ENCODE measurements around the gene HDHD2.

HDHD2 gene

GRCh38 chr18:47143153-47143552 is 7.1 kb downstream of the HDHD2 start:
- no peak overlapping the region for H3K4me3 ChIP-seq (ENCODE audit: low read length)
- H3K4me1 ChIP-seq (ENCODE audit: control insufficient read depth, insufficient read depth, low read length) = no peaks in the 10 kb centered on the region
- H3K4me2 ChIP-seq (ENCODE audit: low read length) = no peak overlapping the region
- no peaks in the 10 kb centered on the region for H3K27me3 ChIP-seq (ENCODE audit: control insufficient read depth, insufficient read depth, low read length)
- no peak overlapping the region for H3K9ac ChIP-seq (ENCODE audit: low read depth, low read length)
- no peaks in the 10 kb centered on the region for H3K9me3 ChIP-seq (replicated peaks; ENCODE audit: low read length)
- no peaks in the 10 kb centered on the region for H3K36me3 ChIP-seq (ENCODE audit: insufficient read depth, low read length)

GRCh38 chr18:47141289-47141688 is 9.0 kb downstream of the HDHD2 start:
- no peak overlapping the region for H3K9ac ChIP-seq (ENCODE audit: low read depth, low read length)

GRCh38 chr18:47121146-47121545 is 29.2 kb downstream of the HDHD2 start:
- Histone ChIP-seq H3K9ac (ENCODE audit: low read depth, low read length) (no peak overlapping the region), H3K36me3 (ENCODE audit: insufficient read depth, low read length) (no peaks in the 10 kb centered on the region), H3K9me3 (replicated peaks; ENCODE audit: low read length) (no peaks in the 10 kb centered on the region), H3K4me2 (ENCODE audit: low read length) (no peak overlapping the region), H3K4me1 (ENCODE audit: control insufficient read depth, insufficient read depth, low read length) (peaks cover 3% of the 10 kb centered on the region), H3K27me3 (ENCODE audit: control insufficient read depth, insufficient read depth, low read length) (no peaks in the 10 kb centered on the region), H3K4me3 (ENCODE audit: low read length) (no peak overlapping the region)

More at GRCh38 chr18:47141289-47141688, 9.0 kb downstream of the HDHD2 start:
- Histone ChIP-seq H3K9me3 (replicated peaks; ENCODE audit: low read length) (no peaks in the 10 kb centered on the region), H3K27me3 (ENCODE audit: control insufficient read depth, insufficient read depth, low read length) (no peaks in the 10 kb centered on the region), H3K4me3 (ENCODE audit: low read length) (no peak overlapping the region), H3K4me2 (ENCODE audit: low read length) (no peak overlapping the region), H3K4me1 (ENCODE audit: control insufficient read depth, insufficient read depth, low read length) (no peaks in the 10 kb centered on the region), H3K36me3 (ENCODE audit: insufficient read depth, low read length) (peaks cover under 1% of the 10 kb centered on the region)

GRCh38 chr18:47120428-47120827 is 29.9 kb downstream of the HDHD2 start:
- no peaks in the 10 kb centered on the region for H3K27me3 ChIP-seq (ENCODE audit: control insufficient read depth, insufficient read depth, low read length)
- no peak overlapping the region for H3K4me3 ChIP-seq (ENCODE audit: low read length)
- peaks cover 3% of the 10 kb centered on the region for H3K4me1 ChIP-seq (ENCODE audit: control insufficient read depth, insufficient read depth, low read length)
- no peak overlapping the region for H3K4me2 ChIP-seq (ENCODE audit: low read length)
- no peaks in the 10 kb centered on the region for H3K36me3 ChIP-seq (ENCODE audit: insufficient read depth, low read length)
- H3K9ac ChIP-seq (ENCODE audit: low read depth, low read length) = no peak overlapping the region
- no peaks in the 10 kb centered on the region for H3K9me3 ChIP-seq (replicated peaks; ENCODE audit: low read length)

GRCh38 chr18:47118981-47119380 is 31.3 kb downstream of the HDHD2 start:
- H3K9me3 ChIP-seq (replicated peaks; ENCODE audit: low read length) = no peaks in the 10 kb centered on the region
- H3K4me2 ChIP-seq (ENCODE audit: low read length) = no peak overlapping the region
- no peak overlapping the region for H3K4me3 ChIP-seq (ENCODE audit: low read length)
- H3K36me3 ChIP-seq (ENCODE audit: insufficient read depth, low read length) = peaks cover 6% of the 10 kb centered on the region
- no peak overlapping the region for H3K9ac ChIP-seq (ENCODE audit: low read depth, low read length)
- H3K4me1 ChIP-seq (ENCODE audit: control insufficient read depth, insufficient read depth, low read length) = peaks cover 3% of the 10 kb centered on the region
- H3K27me3 ChIP-seq (ENCODE audit: control insufficient read depth, insufficient read depth, low read length) = no peaks in the 10 kb centered on the region

- peaks cover 3% of the 10 kb centered on the region for H3K4me1 ChIP-seq (ENCODE audit: control insufficient read depth, insufficient read depth, low read length)
Observed at GRCh38 chr18:47115205-47115604, 35.1 kb downstream of the HDHD2 start.

GRCh38 chr18:47113796-47114540 is 36.3 kb downstream of the HDHD2 start:
- Histone ChIP-seq H3K36me3 (ENCODE audit: insufficient read depth, low read length) (peaks cover 24% of the 10 kb centered on the region), H3K4me2 (ENCODE audit: low read length) (no peak overlapping the region), H3K4me3 (ENCODE audit: low read length) (no peak overlapping the region), H3K9ac (ENCODE audit: low read depth, low read length) (no peak overlapping the region), H3K9me3 (replicated peaks; ENCODE audit: low read length) (no peaks in the 10 kb centered on the region), H3K27me3 (ENCODE audit: control insufficient read depth, insufficient read depth, low read length) (no peaks in the 10 kb centered on the region), H3K4me1 (ENCODE audit: control insufficient read depth, insufficient read depth, low read length) (peaks cover 3% of the 10 kb centered on the region)

More at GRCh38 chr18:47115205-47115604, 35.1 kb downstream of the HDHD2 start:
- no peak overlapping the region for H3K4me2 ChIP-seq (ENCODE audit: low read length)
- H3K4me3 ChIP-seq (ENCODE audit: low read length) = no peak overlapping the region
- no peaks in the 10 kb centered on the region for H3K27me3 ChIP-seq (ENCODE audit: control insufficient read depth, insufficient read depth, low read length)
- no peaks in the 10 kb centered on the region for H3K9me3 ChIP-seq (replicated peaks; ENCODE audit: low read length)
- peaks cover 24% of the 10 kb centered on the region for H3K36me3 ChIP-seq (ENCODE audit: insufficient read depth, low read length)
- no peak overlapping the region for H3K9ac ChIP-seq (ENCODE audit: low read depth, low read length)

- Histone ChIP-seq H3K9me3 (replicated peaks; ENCODE audit: low read length) (no peaks in the 10 kb centered on the region), H3K4me1 (ENCODE audit: control insufficient read depth, insufficient read depth, low read length) (no peaks in the 10 kb centered on the region), H3K4me3 (ENCODE audit: low read length) (no peak overlapping the region), H3K36me3 (ENCODE audit: insufficient read depth, low read length) (peaks cover 27% of the 10 kb centered on the region), H3K9ac (ENCODE audit: low read depth, low read length) (no peak overlapping the region), H3K4me2 (ENCODE audit: low read length) (no peak overlapping the region), H3K27me3 (ENCODE audit: control insufficient read depth, insufficient read depth, low read length) (no peaks in the 10 kb centered on the region)
Observed at GRCh38 chr18:47110492-47111274, 39.6 kb downstream of the HDHD2 start.

GRCh38 chr18:47109720-47110119 is 40.6 kb downstream of the HDHD2 start:
- H3K4me3 ChIP-seq (ENCODE audit: low read length) = no peak overlapping the region
- no peak overlapping the region for H3K4me2 ChIP-seq (ENCODE audit: low read length)
- no peaks in the 10 kb centered on the region for H3K4me1 ChIP-seq (ENCODE audit: control insufficient read depth, insufficient read depth, low read length)
- no peaks in the 10 kb centered on the region for H3K27me3 ChIP-seq (ENCODE audit: control insufficient read depth, insufficient read depth, low read length)
- no peaks in the 10 kb centered on the region for H3K9me3 ChIP-seq (replicated peaks; ENCODE audit: low read length)
- no peak overlapping the region for H3K9ac ChIP-seq (ENCODE audit: low read depth, low read length)
- H3K36me3 ChIP-seq (ENCODE audit: insufficient read depth, low read length) = peaks cover 21% of the 10 kb centered on the region

- H3K9ac ChIP-seq (ENCODE audit: low read depth, low read length) = no peak overlapping the region
- H3K4me1 ChIP-seq (ENCODE audit: control insufficient read depth, insufficient read depth, low read length) = no peaks in the 10 kb centered on the region
- H3K9me3 ChIP-seq (replicated peaks; ENCODE audit: low read length) = no peaks in the 10 kb centered on the region
- H3K4me3 ChIP-seq (ENCODE audit: low read length) = no peak overlapping the region
- H3K36me3 ChIP-seq (ENCODE audit: insufficient read depth, low read length) = peaks cover 21% of the 10 kb centered on the region
- no peak overlapping the region for H3K4me2 ChIP-seq (ENCODE audit: low read length)
- H3K27me3 ChIP-seq (ENCODE audit: control insufficient read depth, insufficient read depth, low read length) = no peaks in the 10 kb centered on the region
Observed at GRCh38 chr18:47108998-47109405, 41.3 kb downstream of the HDHD2 start.

- Histone ChIP-seq H3K4me2 (ENCODE audit: low read length) (no peak overlapping the region), H3K4me3 (ENCODE audit: low read length) (no peak overlapping the region), H3K4me1 (ENCODE audit: control insufficient read depth, insufficient read depth, low read length) (no peaks in the 10 kb centered on the region), H3K36me3 (ENCODE audit: insufficient read depth, low read length) (peaks cover 24% of the 10 kb centered on the region), H3K9ac (ENCODE audit: low read depth, low read length) (no peak overlapping the region), H3K9me3 (replicated peaks; ENCODE audit: low read length) (no peaks in the 10 kb centered on the region), H3K27me3 (ENCODE audit: control insufficient read depth, insufficient read depth, low read length) (no peaks in the 10 kb centered on the region)
Observed at GRCh38 chr18:47108373-47108772, 41.9 kb downstream of the HDHD2 start.
